Measurements from ENCODE around the gene DUSP8.

The DUSP8 gene

GRCh38 chr11:1532014-1532586 lies 40.0 kb downstream of the DUSP8 start:
- DNase-seq (ENCODE audit: low read depth in 2 of 2), result no peak

GRCh38 chr11:1531449-1532013 lies 40.5 kb downstream of the DUSP8 start:
- DNase-seq (ENCODE audit: low read depth in 2 of 2), result no peak

- DNase-seq (ENCODE audit: low read depth in 2 of 2), result no peak
These were observed 41.2 kb downstream of the DUSP8 start for GRCh38 chr11:1530686-1531448.

- DNase-seq (ENCODE audit: low read depth in 2 of 2), result no peak
These were observed 42.3 kb downstream of the DUSP8 start for GRCh38 chr11:1529774-1530173.

- no peak for DNase-seq (ENCODE audit: low read depth in 2 of 2)
These were observed 42.8 kb downstream of the DUSP8 start for GRCh38 chr11:1529286-1529685.

- no peak for DNase-seq (ENCODE audit: low read depth in 2 of 2)
These were observed 43.4 kb downstream of the DUSP8 start for GRCh38 chr11:1528710-1529109.

- no peak for DNase-seq (ENCODE audit: low read depth in 2 of 2)
These were observed 45.3 kb downstream of the DUSP8 start for GRCh38 chr11:1526785-1527184.

GRCh38 chr11:1523779-1524178 lies 48.3 kb downstream of the DUSP8 start:
- DNase-seq (ENCODE audit: low read depth in 2 of 2), result no peak

GRCh38 chr11:1523077-1523476 lies 49.0 kb downstream of the DUSP8 start:
- no peak for DNase-seq (ENCODE audit: low read depth in 2 of 2)

GRCh38 chr11:1522081-1522424 lies 50.0 kb downstream of the DUSP8 start:
- DNase-seq (ENCODE audit: low read depth in 2 of 2), result no peak

- DNase-seq (ENCODE audit: low read depth in 2 of 2), result no peak
These were observed 50.5 kb downstream of the DUSP8 start for GRCh38 chr11:1521382-1522080.

- DNase-seq (ENCODE audit: low read depth in 2 of 2), result no peak
These were observed 51.3 kb downstream of the DUSP8 start for GRCh38 chr11:1520663-1521267.

GRCh38 chr11:1520209-1520662 lies 51.8 kb downstream of the DUSP8 start:
- no peak for DNase-seq (ENCODE audit: low read depth in 2 of 2)

- no peak for DNase-seq (ENCODE audit: low read depth in 2 of 2)
These were observed 52.8 kb downstream of the DUSP8 start for GRCh38 chr11:1519028-1520010.

GRCh38 chr11:1518301-1518700 lies 53.8 kb downstream of the DUSP8 start:
- no peak for DNase-seq (ENCODE audit: low read depth in 2 of 2)

- no peak for DNase-seq (ENCODE audit: low read depth in 2 of 2)
These were observed 54.7 kb downstream of the DUSP8 start for GRCh38 chr11:1517117-1518005.

- no peak for DNase-seq (ENCODE audit: low read depth in 2 of 2)
These were observed 55.6 kb downstream of the DUSP8 start for GRCh38 chr11:1516273-1517067.

- no peak for DNase-seq (ENCODE audit: low read depth in 2 of 2)
These were observed 56.7 kb downstream of the DUSP8 start for GRCh38 chr11:1515082-1516060.

All from fibroblast of skin of left biceps (primary cell).